Urothelium cell line (cell line): ENCODE data around the gene VAV2.
A peak's percentile ranks its signal among the peaks of the same experiment; 100 is the strongest.

Experiments
- DNase-seq: peaks from one replicate; pipeline ENCODE4 v3.0.0; 2011; ENCODE audit warnings: low spot score, mixed read lengths
- FAIRE-seq: peaks from 2 replicates; lab custom pipeline; 2011; peaks lifted over from hg19 to GRCh38; lab: Jason Lieb, UNC

The VAV2 gene

DNA sequence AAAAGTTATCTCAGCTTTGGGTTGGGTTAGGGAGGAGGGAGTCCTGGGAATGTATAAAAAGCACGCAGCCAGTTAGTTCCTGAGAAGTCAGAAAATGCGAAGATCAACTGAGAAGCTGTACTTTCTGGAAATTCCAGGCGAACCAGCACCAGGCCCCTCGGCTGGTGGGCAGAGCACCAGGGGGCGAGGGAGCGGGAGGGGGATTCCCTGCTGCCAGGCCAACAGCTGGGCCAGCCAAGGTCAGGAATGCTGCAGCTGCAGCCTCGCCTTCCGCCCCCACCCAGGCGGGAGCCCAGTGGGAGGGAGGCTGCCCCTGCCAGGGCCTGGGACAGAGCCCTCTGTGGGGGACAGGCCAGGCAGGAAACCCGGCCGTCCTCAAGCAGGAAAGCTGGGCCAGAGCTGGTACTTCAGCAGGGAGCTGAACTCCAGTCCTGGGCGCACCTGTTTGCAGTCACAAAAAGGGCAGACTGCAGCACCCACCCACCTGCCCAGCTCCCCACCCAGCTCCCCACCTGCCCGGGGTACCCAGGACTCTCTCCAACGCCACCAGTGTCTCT is 35.5 kb downstream of the VAV2 start:
- DNase-seq (peak; percentile 22), FAIRE-seq (no peak)

DNA sequence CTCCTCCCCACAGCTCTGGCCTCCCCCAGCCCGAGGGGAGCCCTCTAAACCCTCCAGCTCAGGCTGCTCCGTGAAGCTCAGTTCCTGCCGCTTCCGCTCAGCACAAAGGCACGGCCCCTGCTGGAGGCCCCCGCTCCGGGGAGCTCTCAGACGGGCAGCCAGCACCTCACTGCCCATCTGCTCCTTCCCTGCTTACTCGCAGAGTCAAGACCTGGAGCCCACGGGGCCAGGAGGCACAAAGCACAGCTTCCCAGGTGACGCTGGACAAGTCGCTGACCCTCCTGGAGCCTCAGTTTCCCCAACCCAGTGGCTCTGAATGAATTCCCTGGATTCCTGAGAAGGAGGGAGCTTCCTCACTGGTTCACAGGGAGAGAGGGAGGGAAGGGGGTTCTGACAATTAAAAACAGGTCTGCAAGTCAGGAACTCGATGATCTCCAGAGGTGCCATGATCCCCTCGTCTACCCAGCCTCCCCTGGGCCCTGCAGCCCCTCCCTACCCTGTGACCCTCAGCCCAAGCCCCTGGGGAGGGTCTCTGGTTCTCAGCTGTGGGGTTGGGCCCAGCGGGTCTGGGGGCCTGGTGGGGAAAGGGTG is 36.2 kb downstream of the VAV2 start:
- FAIRE-seq (no peak), DNase-seq (no peak)

DNA sequence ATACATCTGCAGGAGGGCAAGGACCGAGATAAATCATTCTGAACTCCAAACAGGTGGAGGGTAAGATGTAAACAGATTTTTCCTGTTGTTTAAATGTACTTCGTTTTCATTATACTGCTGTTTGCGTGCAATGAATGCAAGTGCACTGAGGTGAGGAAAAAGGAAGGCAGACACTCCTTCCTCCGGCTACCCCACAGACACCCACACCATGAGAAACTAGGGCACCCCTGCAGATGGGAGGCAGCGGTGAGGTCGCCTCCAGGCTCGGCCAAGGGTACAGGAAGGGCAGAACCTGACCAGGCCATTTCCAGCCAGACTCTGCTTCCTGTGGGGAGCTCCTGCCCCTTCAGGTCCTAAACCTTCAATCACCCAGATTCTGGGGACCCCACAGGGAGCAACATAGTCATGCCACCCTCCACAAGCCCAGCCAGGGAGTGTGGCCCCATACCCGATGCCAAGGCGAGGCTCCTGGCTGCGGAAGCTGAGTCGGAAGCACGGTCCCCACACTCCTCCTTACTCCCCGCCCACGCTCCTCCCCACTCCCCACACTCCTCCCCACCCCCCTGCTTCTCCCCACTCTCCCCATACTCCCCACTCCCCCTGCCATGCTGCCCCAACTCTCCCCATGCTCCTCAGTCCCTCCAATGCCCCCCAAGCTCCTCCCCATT is 37.1 kb downstream of the VAV2 start:
- no peak for FAIRE-seq
- DNase-seq = no peak

DNA sequence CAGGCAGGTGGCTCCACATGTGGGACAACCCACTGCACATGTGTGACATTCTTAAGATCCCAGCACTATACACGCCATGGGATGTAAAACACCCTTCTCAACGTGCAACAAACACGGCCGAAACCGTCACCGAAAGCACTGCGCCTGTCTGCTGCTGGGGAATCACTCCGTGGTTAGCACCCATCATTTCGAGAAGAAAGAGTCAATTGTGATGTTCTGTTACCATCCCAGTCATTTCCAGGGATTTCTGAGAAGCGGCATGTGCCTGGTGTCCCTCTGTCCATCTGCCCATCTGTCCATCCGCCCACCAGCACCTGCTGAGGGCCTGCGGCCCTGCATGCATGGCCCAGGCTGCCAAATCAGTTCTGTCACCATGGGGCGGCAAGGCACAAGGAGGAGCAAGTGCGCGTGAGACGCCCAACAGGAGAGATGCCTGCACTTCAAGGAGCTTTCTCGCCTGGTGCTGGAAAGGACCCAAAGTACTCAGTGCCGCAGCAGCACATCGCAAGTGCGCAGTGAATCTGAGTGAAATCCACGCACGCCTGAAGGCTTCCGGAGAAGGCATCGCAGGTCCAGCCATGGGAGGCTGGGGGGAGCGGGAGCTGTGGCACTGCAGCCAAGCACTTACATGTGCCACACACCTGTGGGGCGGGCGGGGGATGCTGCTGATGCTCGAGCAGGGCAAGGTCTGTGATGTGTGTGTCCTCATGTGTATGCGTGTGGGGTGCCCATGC is 38.0 kb downstream of the VAV2 start:
- no peak for DNase-seq
- no peak for FAIRE-seq

DNA sequence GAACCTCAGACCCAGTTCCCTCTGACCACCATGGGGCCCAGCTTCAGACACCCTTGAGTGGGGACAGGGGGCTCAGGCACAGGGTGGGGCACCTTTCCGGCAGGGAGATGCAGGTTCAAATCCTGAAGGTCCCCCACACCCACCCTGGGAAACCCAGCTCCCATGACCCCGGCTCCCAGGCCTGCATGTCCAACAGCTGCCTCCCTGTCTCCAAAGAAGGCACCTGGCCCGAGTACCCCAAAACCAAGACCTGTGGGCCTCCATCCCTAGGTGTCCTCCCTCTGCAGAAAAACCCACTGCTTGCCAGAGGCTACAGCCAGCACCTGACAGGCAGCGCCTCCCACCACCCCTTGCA is 38.5 kb downstream of the VAV2 start:
- no peak for FAIRE-seq

DNA sequence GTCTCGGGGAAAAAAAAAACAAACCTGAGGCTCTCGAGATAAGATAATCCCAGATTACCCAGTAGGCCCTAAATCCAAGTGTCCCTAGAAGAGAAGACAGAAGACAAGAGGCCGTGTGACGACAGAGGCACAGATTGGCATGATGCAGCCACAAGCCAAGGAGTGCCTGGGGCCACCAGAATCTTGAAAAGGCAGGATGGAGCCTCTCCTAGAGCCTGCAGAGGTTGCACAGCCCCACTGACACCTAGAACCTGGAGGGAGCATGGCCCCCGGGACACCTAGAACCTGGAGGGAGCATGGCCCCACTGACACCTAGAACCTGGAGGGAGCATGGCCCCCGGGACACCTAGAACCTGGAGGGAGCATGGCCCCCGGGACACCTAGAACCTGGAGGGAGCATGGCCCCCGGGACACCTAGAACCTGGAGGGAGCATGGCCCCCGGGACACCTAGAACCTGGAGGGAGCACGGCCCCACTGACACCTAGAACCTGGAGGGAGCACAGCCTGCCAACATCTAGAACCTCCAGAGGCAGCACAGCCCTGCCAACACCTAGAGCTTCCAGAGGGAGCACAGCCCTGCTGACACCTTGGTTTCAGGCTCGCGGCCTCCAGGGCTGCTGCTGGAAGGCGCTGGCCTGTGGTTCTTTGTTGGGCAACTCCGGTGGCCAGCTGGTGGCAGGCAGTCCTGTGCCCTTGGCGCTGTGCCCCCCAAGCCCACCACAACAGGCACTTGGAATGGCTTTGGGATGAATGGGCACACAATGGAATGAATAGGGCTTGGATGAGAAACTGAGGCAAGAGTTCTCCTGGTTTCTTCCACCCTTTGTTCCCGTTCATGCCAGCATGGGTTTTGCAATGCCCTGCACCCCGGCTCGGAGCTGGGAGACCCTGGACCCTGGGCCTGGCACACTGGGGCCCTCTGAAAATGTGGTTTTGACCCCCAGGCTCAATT is 39.2 kb downstream of the VAV2 start:
- FAIRE-seq = no peak

More for the DNA sequence above, 38.5 kb downstream of the VAV2 start:
- no peak for DNase-seq

DNA sequence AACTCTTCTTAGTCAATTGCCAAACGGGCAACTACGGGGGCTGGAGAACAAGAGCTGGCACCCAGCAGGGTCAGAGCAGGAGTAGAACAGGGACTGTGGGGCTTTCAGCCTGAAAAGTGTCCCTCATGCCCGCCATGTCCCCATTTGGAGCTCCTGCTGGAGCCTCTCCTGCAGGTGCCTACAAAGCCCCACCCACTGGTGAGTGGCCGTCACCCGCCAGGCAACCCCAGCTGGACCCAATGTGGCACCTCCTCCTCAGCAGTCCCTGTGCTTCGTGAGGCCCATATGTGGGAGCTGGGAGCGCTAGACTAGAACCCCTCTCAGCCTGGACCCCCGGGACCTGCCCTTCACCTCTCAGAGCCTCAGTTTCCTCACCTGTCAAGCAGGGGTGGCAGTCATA is 40.9 kb downstream of the VAV2 start:
- FAIRE-seq = no peak
- DNase-seq = no peak

More for the DNA sequence above, 39.2 kb downstream of the VAV2 start:
- DNase-seq = no peak

DNA sequence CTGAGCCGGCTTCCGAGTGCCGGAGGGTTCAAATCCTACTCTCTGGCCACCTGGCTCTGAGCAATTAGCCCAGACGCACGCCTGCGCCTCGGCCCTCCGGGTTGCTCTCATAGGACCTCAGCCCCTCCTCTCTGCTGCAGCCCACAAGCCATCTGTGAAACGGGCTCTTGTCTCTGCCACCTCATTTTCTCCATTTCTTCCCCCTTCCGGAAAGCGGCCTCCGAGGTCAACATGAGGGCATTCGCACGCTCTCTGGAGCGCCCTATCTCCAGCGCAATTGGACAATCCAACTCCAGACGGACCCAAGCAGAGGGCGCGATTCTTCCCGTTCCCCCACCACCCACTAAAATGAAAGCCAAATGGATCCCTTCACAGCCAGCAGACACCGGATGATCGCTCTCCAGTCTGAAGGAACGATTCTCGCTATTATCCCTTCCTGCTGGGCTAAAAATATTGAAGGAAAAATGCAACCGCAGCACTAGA is 41.5 kb downstream of the VAV2 start:
- DNase-seq (no peak), FAIRE-seq (no peak)

DNA sequence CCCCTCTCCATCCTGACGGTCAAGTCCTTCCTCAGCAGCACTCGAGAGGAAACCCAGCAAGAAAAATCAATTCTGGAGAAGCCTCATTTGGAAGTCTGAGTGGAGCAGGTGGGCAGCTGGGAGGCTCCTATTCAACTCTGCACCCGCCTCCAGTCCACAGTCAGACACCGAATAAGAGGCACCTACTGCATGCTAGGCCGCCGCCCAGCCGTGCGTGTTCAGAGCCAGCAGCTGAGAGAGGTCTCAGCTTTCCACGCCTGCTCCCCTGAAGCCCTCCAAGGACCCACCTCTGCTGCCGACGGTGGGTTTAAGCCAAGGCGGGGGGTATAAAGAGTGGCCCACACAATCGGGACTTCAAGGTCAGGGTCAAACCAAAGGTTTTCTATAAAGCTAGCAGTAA is 41.9 kb downstream of the VAV2 start:
- no peak for FAIRE-seq
- DNase-seq = no peak

DNA sequence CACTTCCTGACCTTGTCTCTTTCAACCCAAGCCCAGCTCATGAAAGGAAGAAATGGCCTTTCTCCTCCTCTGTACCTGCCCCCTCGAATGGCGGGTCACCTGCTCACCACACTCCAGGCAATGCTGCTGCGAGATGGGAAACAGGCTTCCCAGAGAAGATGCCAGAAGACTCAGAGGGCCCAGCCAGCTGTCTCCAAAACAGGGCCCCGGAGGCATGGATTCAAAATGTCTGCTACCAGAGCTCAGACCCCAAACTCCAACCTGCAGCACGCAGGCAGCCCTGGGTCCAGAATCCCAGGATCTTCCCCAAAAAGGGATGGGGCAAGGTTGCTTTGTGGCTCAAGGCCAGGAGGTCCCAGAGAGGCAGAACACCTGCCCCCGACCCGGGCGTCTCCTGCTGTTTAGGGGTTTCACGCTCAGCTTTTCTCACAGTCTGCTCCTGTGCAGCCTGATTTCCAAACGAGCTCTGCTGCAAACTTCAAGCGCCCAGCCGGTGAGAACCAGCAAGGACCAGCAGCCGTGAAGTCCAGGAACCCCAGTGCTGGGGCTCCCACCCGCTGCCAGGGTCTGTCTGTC is 42.5 kb downstream of the VAV2 start:
- FAIRE-seq (no peak), DNase-seq (no peak)

DNA sequence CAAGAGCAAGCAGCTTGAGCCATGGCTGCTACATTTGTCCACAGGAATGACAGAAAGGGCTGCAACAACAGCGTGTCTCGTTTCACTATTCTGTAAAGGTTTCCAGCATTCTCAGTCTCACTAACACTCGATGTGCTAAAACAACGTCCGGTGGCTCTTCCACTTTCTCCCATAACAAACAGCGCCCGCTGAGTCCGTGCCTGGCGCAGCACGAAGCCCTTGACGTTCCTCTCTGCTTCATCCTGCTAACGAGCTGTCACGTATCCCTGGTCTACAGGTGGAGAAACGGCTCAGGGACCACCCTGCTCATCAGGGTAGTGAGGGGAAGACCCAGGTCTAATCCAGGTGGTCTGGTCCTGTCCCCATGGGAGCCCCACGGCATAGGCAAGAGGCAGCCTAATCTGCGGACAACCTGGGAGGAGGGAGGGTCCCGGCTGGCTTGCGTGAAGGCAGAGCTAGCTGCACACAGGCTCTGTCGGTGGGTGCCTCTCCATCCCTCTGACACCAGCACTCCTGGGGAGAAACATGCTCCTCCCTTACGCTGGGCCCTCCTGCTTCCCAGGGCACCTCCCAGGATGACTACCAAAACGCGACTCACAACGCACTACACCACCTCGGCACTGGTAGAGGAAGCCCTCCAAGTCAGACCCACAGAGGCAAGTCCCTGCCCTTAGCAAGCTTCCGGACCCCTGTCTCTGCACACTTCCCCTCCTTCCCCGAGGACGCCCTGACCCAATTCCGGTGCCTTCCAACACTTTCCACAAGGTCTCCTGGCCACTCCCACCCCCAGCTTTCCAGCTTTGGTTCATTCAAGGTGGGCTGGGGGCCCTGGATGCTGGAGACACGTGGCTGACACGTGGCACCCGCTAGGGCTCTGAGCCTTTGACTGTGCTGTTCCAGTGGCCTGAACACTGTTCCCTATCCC is 43.3 kb downstream of the VAV2 start:
- FAIRE-seq (no peak), DNase-seq (no peak)

DNA sequence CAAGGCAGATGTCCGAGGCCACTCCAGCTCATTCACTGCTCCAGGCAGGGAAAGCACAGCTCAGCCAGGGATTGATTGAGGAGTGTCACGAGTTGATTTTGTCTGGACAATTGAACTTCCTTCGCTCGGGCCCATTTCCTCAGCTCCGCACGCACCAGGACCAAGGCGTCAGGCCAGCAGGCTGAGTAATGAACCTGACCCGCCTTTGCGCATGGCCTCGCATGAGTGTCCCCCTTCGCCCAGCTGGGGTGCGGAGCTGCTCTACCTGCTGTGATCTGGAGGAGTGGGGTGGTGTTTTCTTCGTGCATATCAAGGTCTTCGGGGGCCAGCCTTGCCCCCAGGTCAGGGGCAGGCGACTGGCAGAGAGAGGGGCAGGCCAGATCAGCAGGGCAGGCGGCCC is 44.0 kb downstream of the VAV2 start:
- no peak for FAIRE-seq
- no peak for DNase-seq

DNA sequence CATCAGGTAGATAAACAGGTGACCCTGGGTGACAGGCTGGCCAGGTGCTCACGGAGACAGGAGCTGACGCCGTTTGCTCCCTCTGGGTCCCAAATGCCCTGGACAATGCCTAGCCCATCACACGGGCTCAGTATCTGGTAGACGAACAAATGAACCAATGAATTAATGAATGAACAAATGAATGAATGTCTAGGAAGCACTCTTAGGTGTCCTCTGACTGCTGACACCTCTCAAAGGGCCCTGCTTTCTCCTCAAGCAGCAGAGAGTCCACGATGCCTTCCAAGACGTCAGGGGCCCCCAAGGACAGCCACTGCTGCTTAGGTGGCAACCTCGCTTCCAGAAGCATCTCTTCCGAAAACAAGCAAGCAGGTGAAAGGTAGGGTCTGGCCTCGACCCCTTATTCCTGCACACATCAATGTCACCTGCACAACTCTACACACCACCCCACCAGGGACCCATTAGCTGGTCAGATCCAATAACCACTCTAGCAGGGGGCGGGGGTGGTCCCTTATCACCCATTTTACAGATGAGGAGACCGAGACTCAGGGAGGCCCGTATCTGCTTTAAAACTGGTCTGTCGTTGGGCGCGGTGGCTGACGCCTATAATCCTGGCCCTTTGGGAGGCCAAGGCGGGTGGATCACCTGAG is 45.2 kb downstream of the VAV2 start:
- FAIRE-seq (no peak), DNase-seq (no peak)

DNA sequence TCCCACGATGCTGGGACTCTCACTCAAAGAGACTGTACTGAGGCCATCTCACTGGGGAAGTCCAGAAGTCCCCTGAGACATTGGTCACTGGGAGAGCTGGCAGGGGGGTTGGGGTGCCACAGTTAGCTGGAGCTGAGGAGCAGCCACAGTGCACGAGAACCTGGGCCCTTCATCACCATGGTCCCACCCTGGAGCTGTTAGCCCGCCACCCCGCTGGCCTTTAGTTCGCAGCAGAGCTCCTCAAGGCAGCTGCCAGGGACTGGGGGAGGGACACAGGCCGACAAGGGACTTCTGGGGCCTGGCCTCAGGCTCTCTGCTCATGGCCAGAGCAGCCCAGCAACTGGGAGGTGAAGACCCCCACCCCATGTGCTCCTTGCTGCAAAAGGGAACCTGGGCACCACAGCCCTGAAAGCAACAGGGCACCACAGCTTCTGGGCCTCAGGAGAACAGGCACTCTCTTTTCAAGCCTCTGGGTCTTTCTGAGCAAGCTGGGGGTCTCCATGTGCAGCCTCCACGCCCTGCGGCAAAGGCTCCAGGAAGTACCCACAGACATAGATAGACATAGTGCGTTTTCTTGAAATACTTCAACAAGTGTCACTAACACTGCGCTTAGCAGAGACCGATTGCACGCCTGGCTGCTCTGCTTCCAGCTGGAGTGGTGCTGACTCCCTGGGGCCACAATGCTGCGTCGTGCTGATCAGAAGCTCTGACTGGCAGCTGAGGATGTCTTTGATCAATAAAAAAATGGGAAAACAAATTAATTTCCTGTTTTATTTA is 46.0 kb downstream of the VAV2 start:
- DNase-seq = no peak
- no peak for FAIRE-seq

DNA sequence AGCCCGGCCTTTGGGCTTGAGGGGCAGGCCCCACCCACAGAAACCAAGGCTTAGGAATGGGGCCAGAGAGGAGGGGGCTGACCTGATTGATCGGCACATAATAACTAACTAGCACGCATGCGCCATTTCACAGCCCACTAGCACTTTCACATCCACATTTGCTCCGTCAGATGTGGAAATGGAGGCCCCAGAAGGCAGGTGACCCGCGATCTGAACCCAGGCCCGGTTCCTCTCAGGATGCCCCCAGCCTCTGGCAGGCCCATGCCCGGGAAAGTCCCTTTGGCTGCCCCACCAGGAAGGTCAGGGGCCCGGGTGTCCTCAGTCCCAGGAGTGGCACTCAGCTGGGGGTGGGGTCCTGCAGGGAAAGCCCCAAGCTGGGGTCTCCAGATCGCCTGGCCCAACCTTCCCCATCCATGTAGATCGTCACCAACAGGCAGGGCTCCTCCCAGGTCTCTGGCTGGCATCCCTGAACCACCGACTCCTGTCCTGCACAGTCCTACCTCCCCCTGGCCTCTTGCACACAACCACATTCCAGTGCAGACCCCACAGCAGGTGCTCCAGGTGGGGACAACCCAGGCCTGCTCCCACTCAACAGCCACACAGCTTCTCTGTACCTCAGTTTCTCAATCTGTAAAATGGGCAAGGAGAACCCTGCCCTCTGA is 46.7 kb downstream of the VAV2 start:
- DNase-seq = no peak
- FAIRE-seq = no peak

DNA sequence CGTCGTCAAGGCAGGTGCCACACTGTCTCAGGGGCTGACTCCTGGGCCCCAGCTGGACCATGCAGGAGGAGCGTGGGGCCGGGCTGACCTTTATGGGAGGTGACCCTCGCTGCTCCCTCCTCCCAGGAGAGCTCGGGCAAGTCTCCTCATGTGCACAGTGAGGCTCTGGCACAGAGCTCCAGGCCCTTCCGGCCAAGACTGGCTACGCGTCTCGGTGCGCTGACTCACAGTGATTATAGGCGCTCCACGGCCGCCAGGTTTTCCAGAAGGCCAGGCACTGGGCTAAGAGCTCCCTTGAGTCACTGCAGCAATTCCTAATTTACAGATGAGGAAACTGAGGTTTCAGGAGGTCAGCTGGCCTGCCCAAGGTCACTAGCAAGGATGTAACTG is 47.4 kb downstream of the VAV2 start:
- FAIRE-seq (no peak), DNase-seq (peak; percentile 47)
